Activated B cell treated with CpG ODN at 0.5 μM for 24 hours (primary cell): ENCODE measurements around the gene OR52K1. TPM values are rescaled to one million over a fixed set of nuclear protein-coding genes. Genes with fewer than 3 reads are reported as not detected.
"Not testable (repeated sequence)": the region's sequence is repeated elsewhere in the genome, so short reads cannot be mapped to it uniquely, and the experiment has no call there.

Experiments
- ATAC-seq: fragments of 200-7000 bp; cut with Tn5 transposase; one replicate; pipeline ENCODE4 v1.10.0; 2021; ENCODE audit warnings: low read depth, mild to moderate bottlenecking, moderate library complexity
- CTCF ChIA-PET: fragments of 350-600 bp; sonication (Branson Sonifier 250); formaldehyde crosslinking; loops from one replicate; lab custom pipeline; 2021; ENCODE audit warnings: antibody characterized with exemption; lab: Charles Lee
- POLR2A ChIA-PET: fragments of 350-600 bp; sonication (Branson Sonifier 250); formaldehyde crosslinking; loops from one replicate; lab custom pipeline; 2021; ENCODE audit warnings: antibody characterized with exemption; lab: Charles Lee
- DNase-seq: peaks from one replicate; pipeline ENCODE4 v3.0.0; 2022
- H3K27ac Mint-ChIP-seq: one replicate; pipeline ENCODE4 v1.8.0; 2020; ENCODE audit warnings: mixed read lengths
- H3K27me3 Mint-ChIP-seq: one replicate; pipeline ENCODE4 v1.8.0; 2021; ENCODE audit warnings: mixed read lengths
- H3K36me3 Mint-ChIP-seq: one replicate; pipeline ENCODE4 v1.8.0; 2021; ENCODE audit warnings: low read depth, mixed read lengths
- H3K4me1 Mint-ChIP-seq: one replicate; pipeline ENCODE4 v1.8.0; 2021; ENCODE audit warnings: mixed read lengths
- H3K4me3 Mint-ChIP-seq: one replicate; pipeline ENCODE4 v1.8.0; 2020; ENCODE audit warnings: mild to moderate bottlenecking, mixed read lengths
- H3K9me3 Mint-ChIP-seq: one replicate; pipeline ENCODE4 v1.8.0; 2020; ENCODE audit warnings: mixed read lengths
- CTCF ChIP-seq: fragments of 200-600 bp; IDR thresholded peaks from one replicate; pipeline ENCODE4 v1.8.0; 2022; ENCODE audit warnings: antibody characterized with exemption, mild to moderate bottlenecking
- intact Hi-C: fragments of 100-400 bp; cut with micrococcal nuclease; formaldehyde crosslinking; loops from one replicate; pipeline ENCODE4 v1.15.1; 2024
- total RNA-seq: library from RNA; stranded (reverse); gene quantifications from 2 replicates; pipeline ENCODE4 v1.2.3, GENCODE V29; 2022

The OR52K1 gene
- total RNA-seq, 1 donor from 2014 or later: not detected

- TF ChIP-seq CTCF: no peak
- no peak overlapping the region for H3K4me3 Mint-ChIP-seq
- CTCF ChIA-PET: no interaction called here
- ATAC-seq: no peak
- H3K27me3 Mint-ChIP-seq: no peaks in the 10 kb centered on the region
- no peak for DNase-seq
- no peak overlapping the region for H3K27ac Mint-ChIP-seq
- peaks cover 9% of the 10 kb centered on the region for H3K9me3 Mint-ChIP-seq
- POLR2A ChIA-PET: no interaction called here
- intact Hi-C loops: no loop called here
- no peaks in the 10 kb centered on the region for H3K36me3 Mint-ChIP-seq
- peaks cover 30% of the 10 kb centered on the region for H3K4me1 Mint-ChIP-seq
Observed at GRCh38 chr11:4467811-4468606, 14.4 kb upstream of the OR52K1 start.

- CTCF ChIA-PET: no interaction called here
Observed at GRCh38 chr11:4479644-4480043, 2.8 kb upstream of the OR52K1 start.

GRCh38 chr11:4480577-4481239 is 1.7 kb upstream of the OR52K1 start:
- no peak overlapping the region for H3K4me3 Mint-ChIP-seq
- no peak for TF ChIP-seq CTCF
- ATAC-seq (no peak), DNase-seq (no peak)
- intact Hi-C loops: no loop called here
- H3K4me1 Mint-ChIP-seq: no peaks in the 10 kb centered on the region
- ChIA-PET POLR2A (no interaction called here), CTCF (no interaction called here)
- no peak overlapping the region for H3K27ac Mint-ChIP-seq
- H3K9me3 Mint-ChIP-seq: no peaks in the 10 kb centered on the region
- H3K27me3 Mint-ChIP-seq: peaks cover 6% of the 10 kb centered on the region
- H3K36me3 Mint-ChIP-seq: no peaks in the 10 kb centered on the region

More at GRCh38 chr11:4479644-4480043, 2.8 kb upstream of the OR52K1 start:
- peaks cover 9% of the 10 kb centered on the region for H3K27me3 Mint-ChIP-seq
- ATAC-seq (no peak), DNase-seq (no peak)
- intact Hi-C loops: no loop called here
- no peaks in the 10 kb centered on the region for H3K4me1 Mint-ChIP-seq
- H3K9me3 Mint-ChIP-seq: no peaks in the 10 kb centered on the region
- POLR2A ChIA-PET: no interaction called here
- TF ChIP-seq CTCF: no peak
- H3K27ac Mint-ChIP-seq: no peak overlapping the region
- no peaks in the 10 kb centered on the region for H3K36me3 Mint-ChIP-seq
- no peak overlapping the region for H3K4me3 Mint-ChIP-seq

GRCh38 chr11:4481240-4481582 is 1.2 kb upstream of the OR52K1 start:
- Mint-ChIP-seq H3K9me3 (no peaks in the 10 kb centered on the region), H3K27ac (no peak overlapping the region), H3K4me1 (no peaks in the 10 kb centered on the region), H3K4me3 (no peak overlapping the region), H3K36me3 (no peaks in the 10 kb centered on the region), H3K27me3 (peaks cover 9% of the 10 kb centered on the region)
- intact Hi-C loops: no loop called here
- DNase-seq (no peak), ATAC-seq (no peak)
- no peak for TF ChIP-seq CTCF
- POLR2A ChIA-PET: no interaction called here
- CTCF ChIA-PET: no interaction called here

GRCh38 chr11:4484310-4484709 is 1.9 kb downstream of the OR52K1 start:
- Mint-ChIP-seq H3K4me3 (no peak overlapping the region), H3K27me3 (peaks cover 13% of the 10 kb centered on the region), H3K9me3 (no peaks in the 10 kb centered on the region), H3K36me3 (no peaks in the 10 kb centered on the region), H3K4me1 (no peaks in the 10 kb centered on the region), H3K27ac (no peak overlapping the region)
- ChIA-PET CTCF (no interaction called here), POLR2A (no interaction called here)
- intact Hi-C loops: no loop called here
- TF ChIP-seq CTCF: no peak
- DNase-seq (no peak), ATAC-seq (no peak)

GRCh38 chr11:4491405-4491804 is 9.0 kb downstream of the OR52K1 start:
- H3K9me3 Mint-ChIP-seq, H3K4me1 Mint-ChIP-seq, ATAC-seq, H3K4me3 Mint-ChIP-seq, H3K27ac Mint-ChIP-seq, H3K36me3 Mint-ChIP-seq, POLR2A ChIA-PET, intact Hi-C loops, DNase-seq: not testable (repeated sequence)
- H3K27me3 Mint-ChIP-seq: peaks cover 18% of the 10 kb centered on the region
- CTCF ChIA-PET: interaction anchor here (1.9 to 5.2 kb wide), 2 partner anchors 304 to 305 kb away, joined by 7 to 73 read pairs; no protein-coding TSS in a partner anchor
